Natural killer cell treated with Interleukin-12 subunit alpha and Interleukin-12 subunit beta and Interleukin-15 and Interleukin-18, amount 100 ng/mL, for 72 hours (primary cell): ENCODE data around the gene LENEP. TPM values are rescaled to one million over a fixed set of nuclear protein-coding genes. Genes with fewer than 3 reads are reported as not detected.

Experiments
- ATAC-seq, 2 donors: fragments of 150-1000 bp; cut with Tn5 transposase in 1 of 2; sonication (Bioruptor Pico), chemical (Tn5 transposase) in 1 of 2; 2 replicates each; pipeline ENCODE4 v1.10.0; 2021
- DNase-seq: peaks from one replicate; pipeline ENCODE4 v3.0.0; 2022; ENCODE audit warnings: low spot score
- H3K27ac Mint-ChIP-seq, 2 donors: 1 replicate in 1 of 2; 2 replicates in 1 of 2; pipeline ENCODE4 v1.8.0; 2022; ENCODE audit warnings: mixed read lengths in 2 of 2, mild to moderate bottlenecking in 1 of 2, moderate library complexity in 1 of 2
- H3K27me3 Mint-ChIP-seq, 2 donors: 1 replicate in 1 of 2; 2 replicates in 1 of 2; pipeline ENCODE4 v1.8.0; 2022; ENCODE audit warnings: mixed read lengths in 2 of 2
- H3K36me3 Mint-ChIP-seq: one replicate; pipeline ENCODE4 v1.8.0; 2022; ENCODE audit warnings: mixed read lengths
- H3K4me1 Mint-ChIP-seq, 2 donors: 1 replicate in 1 of 2; 2 replicates in 1 of 2; pipeline ENCODE4 v1.8.0; 2022; ENCODE audit warnings: low read depth in 2 of 2, mixed read lengths in 2 of 2, mild to moderate bottlenecking in 1 of 2
- H3K4me3 Mint-ChIP-seq: one replicate; pipeline ENCODE4 v1.8.0; 2022; ENCODE audit warnings: mixed read lengths
- H3K9me3 Mint-ChIP-seq: 2 replicates; pipeline ENCODE4 v1.8.0; 2022; ENCODE audit warnings: mixed read lengths
- total RNA-seq, 2 donors: library from RNA; stranded (reverse); gene quantifications; one replicate each; pipeline ENCODE4 v1.2.3, GENCODE V29; 2022

The LENEP gene
- total RNA-seq, 2 donors from 2014 or later = 0.48 to 4.3 TPM

DNA sequence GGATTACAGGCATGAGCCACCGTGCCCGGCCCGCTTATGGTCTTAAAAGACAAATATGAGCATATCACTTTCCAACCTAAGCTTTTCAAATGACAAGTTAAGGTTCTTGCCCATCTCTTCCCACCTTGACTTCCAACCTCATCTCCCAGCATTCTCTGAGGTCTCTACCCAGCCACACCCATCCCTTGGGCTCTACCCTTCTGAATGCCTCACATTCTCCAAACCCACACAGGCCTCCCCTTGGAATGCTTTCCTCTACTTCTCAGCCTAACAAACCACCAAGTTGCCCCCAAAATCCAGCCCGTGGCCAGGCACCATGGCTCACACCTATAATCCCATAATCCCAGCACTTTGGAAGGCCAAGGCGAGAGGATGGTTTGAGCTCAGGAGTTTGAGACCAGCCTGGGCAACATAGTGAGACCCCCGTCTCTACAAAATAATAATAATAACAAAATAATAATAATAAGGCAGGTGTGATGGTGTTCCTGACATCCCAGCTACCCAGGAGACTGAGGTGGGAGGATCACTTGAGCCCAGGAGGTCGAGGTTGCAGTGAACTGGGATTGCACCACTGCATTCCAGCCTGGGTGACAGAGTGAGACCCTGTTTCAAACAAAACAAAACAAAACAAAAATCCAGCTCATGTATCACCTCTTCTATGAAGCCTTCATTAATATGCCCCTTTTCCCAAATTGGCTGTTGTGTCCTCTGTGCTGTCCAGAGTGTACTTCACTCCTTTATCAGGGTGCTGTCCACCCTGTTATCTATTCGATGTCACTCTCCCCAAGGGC is 28.9 kb downstream of the LENEP start:
- DNase-seq (no peak), ATAC-seq (no peak)
- H3K4me1 Mint-ChIP-seq = peaks cover 0 to 18% of the 10 kb centered on the region in 2 donors
- no peak overlapping the region for H3K4me3 Mint-ChIP-seq
- H3K9me3 Mint-ChIP-seq = no peaks in the 10 kb centered on the region
- no peak overlapping the region for H3K27ac Mint-ChIP-seq
- H3K36me3 Mint-ChIP-seq = no peaks in the 10 kb centered on the region
- no peaks in the 10 kb centered on the region for H3K27me3 Mint-ChIP-seq

DNA sequence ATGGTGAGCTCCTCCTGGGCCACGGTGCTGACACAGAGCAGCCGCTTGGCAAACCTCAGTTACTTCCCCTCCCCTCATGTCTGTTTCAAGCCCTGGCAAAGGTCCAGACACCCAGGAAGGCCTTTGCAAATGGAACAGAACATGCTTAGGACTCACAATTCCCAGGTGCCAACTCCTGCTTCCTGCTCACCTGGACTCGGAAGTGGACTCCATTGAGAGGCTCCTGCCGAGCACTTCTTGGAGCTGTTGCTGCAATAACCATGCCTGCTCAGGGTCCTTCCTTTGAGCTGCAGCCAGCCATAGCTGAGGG is 29.5 kb downstream of the LENEP start:
- Mint-ChIP-seq H3K27me3 (no peaks in the 10 kb centered on the region), H3K4me3 (no peak overlapping the region), H3K36me3 (no peaks in the 10 kb centered on the region), H3K27ac (no peak overlapping the region), H3K4me1 (peaks cover 0 to 14% of the 10 kb centered on the region in 2 donors), H3K9me3 (no peaks in the 10 kb centered on the region)
- no peak for ATAC-seq
- DNase-seq = no peak

GRCh38 chr1:155023627-155024026 is 30.2 kb downstream of the LENEP start:
- H3K27me3 Mint-ChIP-seq = no peaks in the 10 kb centered on the region
- H3K4me1 Mint-ChIP-seq = peaks cover 0 to 13% of the 10 kb centered on the region in 2 donors
- H3K36me3 Mint-ChIP-seq = no peaks in the 10 kb centered on the region
- H3K27ac Mint-ChIP-seq = no peak overlapping the region
- ATAC-seq (peak in 1 of 2 donors; percentile 40), DNase-seq (no peak)
- no peaks in the 10 kb centered on the region for H3K9me3 Mint-ChIP-seq
- no peak overlapping the region for H3K4me3 Mint-ChIP-seq

DNA sequence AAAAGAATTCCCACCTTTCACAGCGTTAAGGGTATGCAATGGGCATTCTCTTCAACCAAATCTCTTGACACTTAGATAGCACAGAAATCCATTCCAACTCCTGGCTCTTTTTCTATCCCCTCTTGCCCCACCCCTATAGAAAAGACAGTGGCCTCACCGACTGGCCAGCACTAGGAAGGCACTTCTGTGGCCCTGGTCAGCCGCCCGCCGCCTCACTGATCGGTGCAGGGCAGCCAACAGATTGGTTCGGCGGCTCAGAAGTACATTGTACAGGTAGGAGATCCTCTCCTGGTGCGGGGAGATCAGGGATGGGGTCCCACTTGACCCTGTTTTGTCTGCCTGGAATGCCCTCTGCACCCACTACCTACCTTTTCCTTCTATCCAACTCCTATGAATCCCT is 30.9 kb downstream of the LENEP start:
- H3K27ac Mint-ChIP-seq = no peak overlapping the region
- DNase-seq (no peak), ATAC-seq (no peak)
- H3K4me3 Mint-ChIP-seq = no peak overlapping the region
- peaks cover 0 to 12% of the 10 kb centered on the region in 2 donors for H3K4me1 Mint-ChIP-seq
- H3K27me3 Mint-ChIP-seq = no peaks in the 10 kb centered on the region
- H3K9me3 Mint-ChIP-seq = no peaks in the 10 kb centered on the region
- H3K36me3 Mint-ChIP-seq = no peaks in the 10 kb centered on the region

DNA sequence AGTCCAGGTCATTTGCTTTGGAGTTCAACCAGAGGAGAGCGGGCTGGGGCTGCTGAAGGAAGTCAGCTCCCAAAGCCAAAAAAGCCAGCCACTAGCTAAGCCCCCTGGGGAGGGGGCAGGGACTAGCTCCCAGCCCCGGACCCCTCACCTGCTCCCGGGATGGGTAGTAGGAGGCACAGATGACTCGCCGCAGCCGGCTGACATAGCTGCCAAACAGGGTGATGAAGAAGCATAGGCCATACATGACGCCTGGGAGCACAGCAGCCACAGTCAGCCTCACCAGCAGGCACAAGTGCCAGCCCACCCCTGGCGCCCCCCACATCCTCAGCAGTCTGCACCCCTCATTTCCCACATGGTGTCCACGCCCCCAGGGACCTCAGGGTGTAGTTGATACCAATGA is 32.8 kb downstream of the LENEP start:
- DNase-seq = no peak
- Mint-ChIP-seq H3K4me3 (no peak overlapping the region), H3K27me3 (no peaks in the 10 kb centered on the region), H3K36me3 (no peaks in the 10 kb centered on the region), H3K4me1 (peaks cover 0 to 4% of the 10 kb centered on the region in 2 donors), H3K27ac (no peak overlapping the region), H3K9me3 (no peaks in the 10 kb centered on the region)
- ATAC-seq = no peak

DNA sequence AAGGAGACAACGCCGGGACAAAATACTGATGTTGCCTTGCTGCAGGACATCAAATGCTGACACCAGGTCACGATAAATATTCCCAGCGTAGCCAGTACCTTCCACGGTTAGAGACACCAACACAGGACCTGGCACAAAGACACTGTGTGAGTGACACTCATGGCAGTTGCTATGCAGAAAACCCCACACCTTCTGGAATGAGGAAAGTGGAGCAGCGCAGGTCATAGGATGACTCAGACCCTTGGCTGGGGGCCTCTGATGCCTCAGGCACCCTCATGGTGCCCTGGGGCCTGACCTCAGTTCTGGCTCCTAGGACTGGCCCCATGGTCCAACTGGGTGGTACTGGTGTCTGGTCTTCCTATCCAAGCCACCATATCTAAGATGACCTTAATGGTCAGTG is 33.2 kb downstream of the LENEP start:
- DNase-seq = no peak
- H3K27ac Mint-ChIP-seq = no peak overlapping the region

GRCh38 chr1:155029513-155030242 is 36.3 kb downstream of the LENEP start:
- ATAC-seq (no peak), DNase-seq (no peak)
- no peaks in the 10 kb centered on the region for H3K9me3 Mint-ChIP-seq
- no peak overlapping the region for H3K4me3 Mint-ChIP-seq
- no peaks in the 10 kb centered on the region for H3K4me1 Mint-ChIP-seq
- H3K27ac Mint-ChIP-seq = no peak overlapping the region
- H3K36me3 Mint-ChIP-seq = no peaks in the 10 kb centered on the region
- H3K27me3 Mint-ChIP-seq = no peaks in the 10 kb centered on the region

More for the DNA sequence above, 33.2 kb downstream of the LENEP start:
- H3K4me3 Mint-ChIP-seq = no peak overlapping the region
- no peaks in the 10 kb centered on the region for H3K27me3 Mint-ChIP-seq
- H3K9me3 Mint-ChIP-seq = no peaks in the 10 kb centered on the region
- peak in 1 of 2 donors; percentile 26 for ATAC-seq
- peaks cover 0 to 1% of the 10 kb centered on the region in 2 donors for H3K4me1 Mint-ChIP-seq
- no peaks in the 10 kb centered on the region for H3K36me3 Mint-ChIP-seq

DNA sequence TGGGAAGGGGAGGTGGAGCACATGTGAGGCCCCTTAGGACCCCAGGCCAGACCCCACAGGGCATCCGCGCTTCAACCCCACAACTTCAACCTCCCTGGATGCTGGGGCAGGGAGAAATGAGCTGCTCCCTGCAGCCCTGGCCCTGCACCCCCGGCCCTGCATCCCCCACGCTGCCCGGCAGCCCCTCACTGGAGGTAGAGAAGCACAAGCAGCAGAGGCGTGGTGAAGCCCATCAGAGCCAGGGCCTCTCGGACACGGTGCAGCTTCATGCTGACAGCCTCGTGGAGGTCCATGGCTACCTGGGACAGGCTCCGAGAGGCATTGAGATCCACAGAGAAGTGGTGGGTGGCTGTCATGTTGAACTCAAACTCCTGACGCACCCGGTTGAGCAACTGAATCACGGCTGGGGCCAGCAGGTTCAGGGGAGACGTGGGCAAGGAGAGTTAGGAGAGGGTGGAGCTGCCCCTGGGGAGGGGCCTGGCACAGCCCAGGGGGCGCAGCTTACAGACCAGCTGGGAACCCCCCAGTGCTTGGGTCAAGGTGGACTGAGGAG is 36.9 kb downstream of the LENEP start:
- no peak for ATAC-seq
- H3K4me3 Mint-ChIP-seq = no peak overlapping the region
- no peaks in the 10 kb centered on the region for H3K36me3 Mint-ChIP-seq
- no peak overlapping the region for H3K27ac Mint-ChIP-seq
- H3K9me3 Mint-ChIP-seq = no peaks in the 10 kb centered on the region
- H3K27me3 Mint-ChIP-seq = no peaks in the 10 kb centered on the region
- DNase-seq = no peak
- no peaks in the 10 kb centered on the region for H3K4me1 Mint-ChIP-seq

DNA sequence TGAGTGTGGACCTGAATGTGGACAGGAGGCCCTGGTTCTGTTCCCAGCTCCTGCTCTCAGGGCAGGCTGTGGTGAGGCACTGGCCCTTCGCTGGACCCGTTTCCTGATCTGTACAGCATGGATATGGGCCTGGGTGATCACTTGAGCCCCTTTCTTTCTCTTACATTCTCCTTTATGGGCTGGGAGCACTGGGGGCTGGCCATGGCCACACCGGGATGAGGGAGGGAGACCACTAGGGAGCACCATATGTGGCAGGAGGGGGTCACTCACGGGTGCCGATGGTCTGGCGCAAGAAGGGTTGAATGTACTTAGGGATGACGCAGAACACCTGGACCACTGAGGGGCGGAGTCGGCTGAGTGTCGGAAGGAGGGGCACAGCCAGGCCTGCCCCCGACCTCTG is 37.5 kb downstream of the LENEP start:
- no peaks in the 10 kb centered on the region for H3K9me3 Mint-ChIP-seq
- no peak for ATAC-seq
- DNase-seq = no peak
- no peaks in the 10 kb centered on the region for H3K4me1 Mint-ChIP-seq
- no peaks in the 10 kb centered on the region for H3K36me3 Mint-ChIP-seq
- H3K4me3 Mint-ChIP-seq = no peak overlapping the region
- H3K27ac Mint-ChIP-seq = no peak overlapping the region
- H3K27me3 Mint-ChIP-seq = no peaks in the 10 kb centered on the region

DNA sequence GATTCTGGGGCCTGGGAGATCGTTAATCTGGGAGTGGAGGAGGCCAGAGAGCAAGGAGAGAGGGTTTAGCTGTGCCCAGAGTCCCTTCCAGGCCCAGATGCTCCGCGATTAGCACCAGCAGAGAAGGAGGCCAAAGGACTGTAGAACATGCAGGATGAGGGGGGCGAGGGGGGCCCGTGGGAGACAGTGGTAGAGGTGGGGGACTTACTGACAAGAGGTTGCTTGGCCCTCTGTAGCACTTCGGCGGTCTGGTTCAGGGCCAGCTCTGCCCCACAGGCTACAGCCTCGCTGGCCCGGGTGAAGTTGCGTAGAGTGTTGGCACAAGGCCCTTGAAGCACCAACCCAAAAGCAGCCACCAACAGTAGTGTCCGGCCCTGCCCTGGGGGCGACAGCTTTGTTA is 39.5 kb downstream of the LENEP start:
- H3K4me3 Mint-ChIP-seq = no peak overlapping the region

DNA sequence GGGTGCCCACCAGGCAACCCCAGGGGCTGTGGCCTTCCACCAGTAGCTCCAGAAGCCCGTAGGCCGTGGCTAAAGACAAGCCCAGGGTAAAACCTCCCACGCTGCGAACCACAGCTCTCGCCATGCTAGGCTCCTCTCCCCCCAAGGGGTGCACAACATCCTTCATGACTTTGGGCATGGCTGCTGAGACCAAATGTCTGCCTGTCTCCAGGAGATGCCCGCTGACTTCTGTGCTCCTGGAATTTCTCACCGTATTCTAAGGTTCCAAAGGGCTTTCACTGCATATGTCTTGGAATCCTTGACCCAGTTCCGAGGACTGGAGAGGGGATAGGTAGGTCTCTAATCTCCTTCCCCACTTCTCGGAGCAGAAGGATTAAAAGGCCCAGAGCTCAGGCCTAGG is 40.1 kb downstream of the LENEP start, which contains the start of the genes DCST1 and DCST2:
Gene DCST1 (plus strand): TSS at position 301 of the 400 bp plus-strand sequence. CDS start 213 bp downstream, outside the sequence.
Gene DCST2 (minus strand): TSS at position 258 of the 400 bp plus-strand sequence. CDS start 80 bp downstream, at position 178.
- no peak for DNase-seq
- no peak within 1 kb of the TSS for H3K27ac Mint-ChIP-seq
- H3K4me1 Mint-ChIP-seq = no peaks in the 10 kb centered on the region
- H3K9me3 Mint-ChIP-seq = no peaks in the 10 kb centered on the region
- no peaks in the 10 kb centered on the region for H3K36me3 Mint-ChIP-seq
- H3K4me3 Mint-ChIP-seq = no peak within 1 kb of the TSS
- ATAC-seq = no peak
- peaks cover 0 to 4% of the 10 kb centered on the region in 2 donors for H3K27me3 Mint-ChIP-seq

More for the DNA sequence above, 39.5 kb downstream of the LENEP start:
- Mint-ChIP-seq H3K27ac (no peak overlapping the region), H3K36me3 (no peaks in the 10 kb centered on the region), H3K27me3 (peaks cover 0 to 2% of the 10 kb centered on the region in 2 donors), H3K9me3 (no peaks in the 10 kb centered on the region), H3K4me1 (no peaks in the 10 kb centered on the region)
- ATAC-seq = no peak
- DNase-seq = no peak

GRCh38 chr1:155034318-155035208 is 41.2 kb downstream of the LENEP start:
- Mint-ChIP-seq H3K4me3 (no peak overlapping the region), H3K27ac (no peak overlapping the region), H3K4me1 (no peaks in the 10 kb centered on the region), H3K9me3 (no peaks in the 10 kb centered on the region), H3K36me3 (no peaks in the 10 kb centered on the region), H3K27me3 (peaks cover 0 to 6% of the 10 kb centered on the region in 2 donors)
- ATAC-seq (peak in 1 of 2 donors; percentile 3), DNase-seq (no peak)

DNA sequence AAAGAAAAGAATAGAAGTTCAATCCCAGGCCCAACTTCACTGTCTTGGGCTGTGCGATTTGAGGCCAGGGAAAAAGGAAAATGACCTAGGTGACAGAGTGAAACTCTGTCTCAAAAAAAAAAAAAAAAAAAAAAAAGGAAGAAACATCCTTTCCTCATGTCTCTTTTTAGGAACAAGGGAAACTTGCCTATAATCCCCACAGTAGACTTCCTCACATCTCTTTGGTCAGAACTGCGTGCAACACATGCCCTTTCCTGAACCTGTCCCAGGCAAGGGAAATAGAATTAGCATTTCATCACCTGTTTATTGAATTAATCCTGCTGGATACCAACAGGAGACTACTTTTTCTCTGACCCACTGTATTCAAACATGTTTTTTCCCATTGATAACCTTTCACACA is 42.5 kb downstream of the LENEP start:
- Mint-ChIP-seq H3K4me3 (no peak overlapping the region), H3K36me3 (no peaks in the 10 kb centered on the region), H3K27ac (no peak overlapping the region), H3K4me1 (no peaks in the 10 kb centered on the region), H3K27me3 (peaks cover 0 to 6% of the 10 kb centered on the region in 2 donors), H3K9me3 (no peaks in the 10 kb centered on the region)
- no peak for DNase-seq
- no peak for ATAC-seq
